ENCODE measurements around the gene SLC4A9.
"Not testable (repeated sequence)": the region's sequence is repeated elsewhere in the genome, so short reads cannot be mapped to it uniquely, and the experiment has no call there.

Gene SLC4A9

DNA sequence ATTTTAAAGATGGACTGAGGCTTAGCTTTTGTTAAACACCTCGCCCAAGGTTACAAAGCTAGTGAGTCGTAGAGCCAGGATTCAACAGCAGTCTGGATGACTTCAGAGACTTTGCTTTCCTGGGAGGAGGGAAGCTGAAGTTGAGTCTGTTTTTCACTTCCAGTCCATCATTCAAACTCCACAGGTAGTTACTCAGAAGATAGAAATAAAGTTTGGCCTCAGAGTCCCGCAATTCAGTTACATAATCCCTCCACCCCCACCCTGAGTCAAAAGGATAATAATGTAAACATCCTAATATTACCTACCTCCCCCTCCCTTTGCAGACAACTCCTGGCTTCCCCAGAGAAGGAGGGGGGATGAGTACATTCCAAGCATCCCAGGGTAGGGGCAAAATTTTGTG is 21.7 kb upstream of the SLC4A9 start:
- ATAC-seq (no peak), DNase-seq (no peak)

DNA sequence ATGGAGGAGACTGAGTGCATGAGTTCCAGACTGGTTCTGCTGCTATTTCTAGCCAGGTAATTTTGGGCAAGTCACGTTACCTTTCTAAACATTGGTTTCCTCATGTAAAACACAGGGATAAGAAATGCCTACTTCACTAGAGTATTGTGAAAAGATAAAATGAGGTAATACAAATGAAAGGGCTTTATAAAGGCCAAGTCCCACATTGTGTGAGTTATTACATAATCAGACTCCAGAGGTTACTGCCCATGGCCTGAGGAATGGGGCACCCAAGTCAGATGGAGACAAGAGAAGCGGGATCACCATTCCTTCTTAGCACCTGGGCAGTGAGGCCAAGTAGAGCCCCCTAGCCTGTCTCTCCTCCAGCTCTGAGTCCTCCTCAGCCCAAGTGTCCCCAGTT is 21.1 kb upstream of the SLC4A9 start:
- DNase-seq (no peak), ATAC-seq (no peak)

DNA sequence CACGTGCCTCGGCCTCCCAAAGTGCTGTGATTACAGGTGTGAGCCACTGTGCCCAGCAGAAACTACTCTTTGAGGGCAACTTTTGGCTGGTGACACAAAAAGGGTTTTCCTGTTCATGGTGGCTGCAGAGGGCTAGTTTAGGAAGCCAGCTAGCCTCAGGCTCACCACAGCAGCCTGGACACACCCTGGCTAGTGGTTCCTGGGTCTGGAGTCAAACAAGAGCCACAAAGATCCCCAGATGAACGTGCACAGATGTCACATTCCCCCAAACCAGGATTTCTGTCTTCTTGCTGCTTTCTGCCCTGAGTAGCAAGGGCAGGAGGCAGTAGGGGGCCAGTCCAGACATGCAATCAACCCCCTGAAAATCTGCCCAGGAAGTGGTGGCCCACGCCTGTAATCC is 20.4 kb upstream of the SLC4A9 start:
- no peak for ATAC-seq
- DNase-seq: no peak

DNA sequence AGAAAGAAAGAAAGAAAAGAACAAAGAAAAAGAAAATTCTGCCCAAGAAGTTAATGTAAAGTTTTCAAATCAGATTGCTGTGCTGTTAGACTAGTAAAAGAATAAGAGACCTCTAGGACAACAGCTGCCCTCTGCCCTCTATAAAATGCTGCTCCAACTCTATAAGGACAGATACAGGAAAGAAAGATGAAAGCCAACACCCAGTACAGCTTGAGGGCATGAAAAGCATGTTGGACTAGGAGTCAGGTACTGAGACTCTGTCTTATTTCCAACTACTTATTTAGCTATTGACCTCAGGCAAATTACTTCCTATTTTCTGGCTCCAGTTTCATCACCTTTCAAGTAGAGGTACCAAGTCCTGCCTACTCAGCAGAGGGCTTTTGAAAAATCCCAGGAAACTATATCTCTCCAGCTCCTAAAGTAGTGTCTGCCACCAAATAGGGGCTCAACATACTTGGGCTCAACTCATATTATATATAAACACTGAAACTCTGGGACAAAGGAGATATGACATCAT is 19.3 kb upstream of the SLC4A9 start:
- ATAC-seq (no peak), DNase-seq (no peak)

DNA sequence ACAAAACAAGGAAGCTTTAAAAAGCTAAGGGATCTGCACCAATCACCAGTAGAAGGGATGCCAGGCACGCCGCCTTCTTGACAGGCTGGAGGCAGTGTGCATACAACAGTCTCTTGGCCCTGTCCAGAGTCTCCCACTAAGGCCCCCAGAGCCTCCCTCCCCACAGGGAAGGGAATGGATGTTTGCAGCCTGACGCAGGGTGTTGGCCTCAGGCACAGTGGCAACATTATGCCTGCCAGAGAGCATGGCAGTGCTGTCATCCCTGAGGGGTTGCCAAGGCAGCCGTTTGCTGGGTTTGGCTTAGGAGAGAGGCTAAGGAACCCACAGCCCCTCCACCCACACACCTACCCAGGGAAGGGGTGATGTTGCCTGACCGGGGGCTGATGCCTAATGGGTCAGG is 18.4 kb upstream of the SLC4A9 start:
- no peak for DNase-seq
- ATAC-seq: no peak

DNA sequence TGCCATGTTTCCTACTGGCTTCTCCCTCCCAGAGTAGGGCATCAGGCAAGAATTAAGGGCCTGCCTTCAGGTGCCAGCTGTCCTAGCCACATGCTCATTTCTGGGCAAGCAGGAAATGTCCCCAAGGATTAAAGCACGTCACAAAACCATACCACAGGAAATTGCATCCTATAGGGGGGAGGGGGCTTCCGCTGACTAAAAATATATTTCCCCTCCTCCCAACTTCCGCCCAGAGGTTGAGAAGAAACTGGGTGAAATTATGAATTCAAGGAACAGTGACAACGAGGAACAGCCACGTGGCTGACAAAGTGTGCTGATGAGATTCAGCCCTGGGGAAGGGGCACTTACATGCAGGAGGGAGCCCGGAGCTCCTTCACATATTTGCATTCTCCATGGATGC is 17.7 kb upstream of the SLC4A9 start:
- DNase-seq: peak; percentile 44
- ATAC-seq: peak; percentile 27

DNA sequence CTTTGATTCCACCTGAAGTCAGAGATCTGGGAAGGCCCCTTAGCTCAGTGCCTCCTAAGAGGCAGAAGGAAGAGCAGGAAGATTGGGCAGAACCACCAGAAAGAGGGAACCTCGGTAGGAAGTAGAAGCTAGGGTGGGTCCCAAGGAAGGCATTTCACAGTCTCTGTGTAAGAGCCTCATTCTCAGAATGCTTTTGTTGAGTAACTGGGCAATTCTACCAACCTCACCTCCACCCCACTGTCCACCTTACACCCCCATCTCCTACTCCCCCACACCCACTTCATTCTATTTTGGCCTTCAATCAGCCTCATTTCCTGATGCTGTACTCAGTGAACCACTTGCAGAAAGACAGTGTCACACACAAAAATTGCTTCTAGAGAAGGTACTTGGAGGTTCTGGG is 17.1 kb upstream of the SLC4A9 start:
- ATAC-seq (no peak), DNase-seq (no peak)

DNA sequence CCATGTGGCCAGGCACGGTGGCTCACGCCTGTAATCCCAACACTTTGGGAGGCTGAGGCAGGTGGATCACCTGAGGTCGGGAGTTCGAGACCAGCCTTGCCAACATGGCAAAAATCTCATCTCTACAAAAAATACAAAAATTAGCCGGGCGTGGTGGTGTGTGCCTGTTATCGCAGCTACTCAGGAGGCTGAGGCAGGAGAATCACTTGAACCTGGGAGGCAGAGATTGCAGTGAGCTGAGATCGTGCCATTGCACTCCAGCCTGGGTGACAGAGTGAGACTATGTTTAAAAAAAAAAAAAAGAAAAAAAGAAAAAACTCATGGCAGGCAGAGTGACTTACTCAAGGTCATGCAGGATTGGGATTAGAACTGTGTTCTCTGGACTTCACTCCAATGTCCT is 16.1 kb upstream of the SLC4A9 start:
- not testable (repeated sequence) for DNase-seq, ATAC-seq

DNA sequence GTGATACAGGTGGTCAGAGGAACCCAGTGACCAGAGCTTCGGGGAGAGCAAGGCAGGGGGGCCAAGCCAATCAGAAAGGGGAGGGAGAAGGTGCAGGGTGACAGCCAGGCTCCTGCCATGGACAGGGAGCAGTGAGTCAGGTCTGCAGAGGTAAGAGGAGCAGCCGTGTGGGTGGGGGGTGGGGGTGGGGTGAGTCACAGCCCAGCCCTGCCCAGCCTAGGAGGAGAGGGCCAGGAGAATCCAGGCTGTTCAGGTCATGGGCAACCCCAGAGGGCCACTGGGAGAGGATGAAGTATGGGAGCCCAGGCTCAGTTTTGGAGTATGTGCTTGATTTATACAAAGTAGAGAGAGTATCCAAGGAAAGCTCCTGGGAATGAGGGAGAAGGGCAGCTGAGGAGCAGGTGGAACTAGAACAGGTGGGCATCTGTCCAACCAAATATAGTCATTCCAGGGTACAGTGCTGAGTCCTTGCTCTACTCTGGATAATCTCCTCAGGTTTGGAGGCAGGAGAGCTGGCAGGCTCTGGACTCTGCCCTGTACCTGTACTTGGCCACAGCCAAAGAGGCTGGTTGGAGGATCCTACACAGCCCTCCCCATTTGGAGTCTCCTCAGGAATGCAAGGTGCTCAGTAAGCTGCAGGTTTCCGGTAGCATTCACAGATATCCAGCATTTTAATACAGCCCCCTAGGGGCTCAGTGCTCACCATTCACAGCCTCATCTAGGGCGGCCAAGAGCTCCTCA is 15.1 kb upstream of the SLC4A9 start:
- ATAC-seq: peak; percentile 47
- peak; percentile 33 for DNase-seq

DNA sequence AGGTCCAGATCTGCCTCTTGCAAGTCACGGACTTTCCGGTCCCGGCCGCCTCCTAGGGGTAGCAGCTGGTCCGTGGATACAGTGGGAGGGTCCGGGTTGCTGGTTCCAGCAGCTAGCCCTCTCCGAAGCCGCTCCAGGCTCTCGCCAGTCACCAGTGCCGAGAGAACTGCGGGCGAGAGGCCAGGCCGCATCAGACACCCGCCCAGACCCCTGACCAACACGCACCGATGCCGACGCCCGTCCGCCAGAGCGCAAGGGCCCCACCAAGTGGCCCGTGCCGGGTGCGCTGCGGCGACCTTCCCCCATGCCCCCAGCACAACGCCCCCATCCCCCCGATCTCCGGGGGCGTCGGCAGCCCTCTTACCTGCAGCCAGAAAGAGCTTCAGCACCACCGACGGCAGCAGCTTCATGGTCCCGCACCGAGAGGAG is 14.1 kb upstream of the SLC4A9 start:
- DNase-seq: peak; percentile 48
- no peak for ATAC-seq

DNA sequence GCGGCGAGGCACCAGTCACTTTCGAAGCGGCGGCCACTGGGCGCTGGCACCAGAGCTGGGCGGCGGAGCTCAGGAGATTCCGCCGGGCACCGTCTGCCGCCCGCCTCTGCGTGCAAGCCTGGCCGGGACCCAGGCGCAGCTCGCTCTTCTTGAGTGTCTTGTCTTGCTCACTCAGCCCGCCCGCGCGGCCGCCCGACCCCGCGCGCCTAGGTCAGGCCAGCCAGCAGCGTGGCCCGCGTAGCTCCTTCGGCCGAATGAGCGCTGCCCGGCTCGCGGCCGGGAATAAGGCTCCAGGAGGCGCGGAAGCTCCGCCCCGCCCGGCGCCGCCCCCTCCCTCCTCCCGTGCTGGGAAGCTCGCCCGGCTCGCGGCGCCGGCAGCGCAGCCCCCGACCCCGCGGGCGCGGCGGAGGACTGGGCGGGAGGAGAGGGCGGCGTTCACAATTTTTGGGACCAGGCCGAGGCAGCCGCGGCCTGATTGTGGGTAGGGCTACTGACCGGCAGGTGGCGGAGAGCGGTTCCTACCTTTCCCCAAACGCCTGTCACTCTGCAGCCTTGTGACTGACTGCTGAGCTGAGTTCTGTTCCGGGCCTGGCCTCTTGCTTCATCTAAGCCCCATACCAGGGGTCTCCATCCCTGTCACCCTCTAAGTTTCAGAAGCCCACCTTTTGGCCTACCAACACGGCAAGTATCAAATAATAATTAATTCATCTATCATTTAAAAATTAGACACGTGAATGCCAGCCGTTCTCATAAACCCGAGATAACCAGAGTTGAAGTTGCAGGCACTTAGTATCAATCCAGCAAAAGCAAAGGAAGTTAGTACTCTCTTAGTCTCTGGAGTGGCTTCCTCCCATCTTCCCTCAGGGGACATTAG is 13.4 kb upstream of the SLC4A9 start, which contains the start of gene HBEGF:
HBEGF (minus strand) TSS at position 256 of the 874 bp plus-strand sequence. CDS start 275 bp downstream, outside the sequence.
- DNase-seq (peak; percentile 57), ATAC-seq (peak; percentile 41)

DNA sequence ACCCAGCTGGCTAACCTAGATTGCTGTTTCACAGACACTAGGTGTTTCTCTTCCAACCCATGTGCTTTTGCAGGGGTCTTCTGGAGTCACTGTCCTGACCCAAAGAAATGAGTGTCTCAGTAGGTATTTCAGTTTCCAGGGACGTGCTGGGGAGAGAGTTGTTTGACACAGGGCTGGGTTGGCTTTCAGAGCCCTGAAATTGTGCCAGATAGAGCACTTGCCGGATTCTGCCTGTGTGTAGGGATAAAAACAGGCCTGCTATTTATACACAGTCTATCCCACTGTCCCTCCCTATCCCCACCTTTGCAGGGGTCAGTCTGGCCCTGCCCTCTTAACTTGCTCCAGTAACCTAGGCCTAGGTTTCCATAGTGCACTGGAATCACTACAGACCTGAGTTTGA is 12.6 kb upstream of the SLC4A9 start:
- DNase-seq (no peak), ATAC-seq (no peak)

DNA sequence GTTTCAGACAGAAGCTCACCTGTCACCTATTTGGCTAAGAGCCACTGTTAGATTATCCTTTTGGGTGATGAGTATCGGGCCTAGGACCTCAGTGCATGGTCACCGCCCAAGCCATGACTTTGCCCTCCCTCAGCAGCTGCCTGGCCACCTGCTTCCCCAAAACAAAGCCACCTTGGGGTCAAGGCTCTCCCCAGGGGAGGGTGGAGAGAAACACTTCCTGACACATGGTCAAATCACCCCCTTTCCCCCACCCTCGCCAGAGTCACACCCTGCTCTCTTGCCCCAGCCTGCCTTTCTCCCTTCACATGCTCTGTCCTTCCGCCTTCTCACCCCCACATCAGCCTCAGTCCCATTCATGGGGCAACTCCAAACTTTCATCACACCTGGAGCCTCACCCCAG is 11.9 kb upstream of the SLC4A9 start:
- ATAC-seq: no peak
- DNase-seq: no peak

DNA sequence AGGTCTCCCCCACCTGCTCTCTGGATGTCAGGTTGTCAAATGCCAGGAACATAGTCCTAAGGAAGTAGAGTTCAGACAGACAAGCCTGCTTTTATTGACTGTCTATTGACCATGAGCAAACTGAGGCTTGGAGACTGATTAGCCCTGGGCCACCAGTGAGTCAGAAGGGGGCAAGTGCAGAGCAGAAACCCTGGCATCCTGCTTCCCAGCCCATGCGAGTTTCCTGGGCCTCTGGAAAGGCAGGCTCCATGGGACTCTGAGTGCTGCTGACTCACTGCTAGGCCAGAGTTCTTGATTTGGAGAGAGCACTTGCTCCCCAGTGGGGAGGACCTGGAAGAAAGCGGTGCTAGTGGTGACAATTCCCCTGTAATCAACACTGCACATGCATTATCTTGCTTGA is 10.8 kb upstream of the SLC4A9 start:
- ATAC-seq (no peak), DNase-seq (no peak)

DNA sequence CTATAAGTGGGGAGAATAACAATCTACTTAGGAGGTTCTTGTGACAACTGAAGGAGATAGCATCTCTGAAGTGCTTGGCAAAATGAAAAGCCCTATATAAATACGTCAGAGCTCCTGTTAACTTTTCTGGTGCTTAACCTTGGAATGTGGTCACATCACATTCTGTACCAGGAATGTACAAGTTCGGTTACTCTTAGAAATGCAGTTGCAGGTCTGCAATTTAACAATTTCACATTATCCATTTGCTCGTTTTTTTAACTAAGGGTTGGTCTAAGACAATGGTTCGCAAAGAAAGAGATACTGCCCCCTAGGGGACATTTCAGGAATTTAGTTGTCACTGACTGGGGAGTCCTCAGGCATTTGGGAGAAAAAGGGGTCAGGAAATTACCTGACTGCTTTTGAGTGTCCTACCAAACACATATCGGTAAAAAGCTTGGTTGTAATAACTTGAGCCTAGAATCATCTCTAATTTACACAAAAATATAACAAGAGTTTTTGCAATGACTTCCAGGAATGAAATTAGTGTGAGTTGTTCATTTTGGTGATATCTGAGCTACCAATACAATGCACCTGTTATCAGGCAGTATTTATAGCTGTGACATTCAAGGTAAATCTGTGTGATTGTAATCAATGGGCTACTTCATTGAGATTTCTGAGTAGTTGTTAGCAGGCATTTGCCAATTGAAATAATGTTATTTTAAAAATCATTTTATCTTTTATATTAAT is 8.2 kb upstream of the SLC4A9 start:
- DNase-seq: peak; percentile 66
- peak; percentile 71 for ATAC-seq

DNA sequence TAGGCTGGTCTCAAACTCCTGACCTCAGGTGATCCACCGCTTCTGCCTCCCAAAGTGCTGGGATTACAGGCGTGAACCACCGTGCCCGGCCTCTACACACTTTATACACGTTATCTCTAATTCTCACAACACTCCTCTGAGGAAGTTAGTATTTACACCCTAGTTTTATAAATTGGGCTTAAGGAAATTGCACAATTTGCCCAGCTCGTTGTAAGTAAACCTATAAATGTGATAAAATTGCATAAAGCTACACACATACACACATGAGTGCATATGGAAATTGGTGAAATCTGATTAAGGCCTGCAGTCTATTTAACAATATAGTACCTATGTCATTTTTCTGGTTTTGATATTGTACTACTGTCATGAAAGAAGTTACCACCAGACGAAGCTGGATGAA is 4.4 kb upstream of the SLC4A9 start:
- no peak for ATAC-seq
- no peak for DNase-seq

DNA sequence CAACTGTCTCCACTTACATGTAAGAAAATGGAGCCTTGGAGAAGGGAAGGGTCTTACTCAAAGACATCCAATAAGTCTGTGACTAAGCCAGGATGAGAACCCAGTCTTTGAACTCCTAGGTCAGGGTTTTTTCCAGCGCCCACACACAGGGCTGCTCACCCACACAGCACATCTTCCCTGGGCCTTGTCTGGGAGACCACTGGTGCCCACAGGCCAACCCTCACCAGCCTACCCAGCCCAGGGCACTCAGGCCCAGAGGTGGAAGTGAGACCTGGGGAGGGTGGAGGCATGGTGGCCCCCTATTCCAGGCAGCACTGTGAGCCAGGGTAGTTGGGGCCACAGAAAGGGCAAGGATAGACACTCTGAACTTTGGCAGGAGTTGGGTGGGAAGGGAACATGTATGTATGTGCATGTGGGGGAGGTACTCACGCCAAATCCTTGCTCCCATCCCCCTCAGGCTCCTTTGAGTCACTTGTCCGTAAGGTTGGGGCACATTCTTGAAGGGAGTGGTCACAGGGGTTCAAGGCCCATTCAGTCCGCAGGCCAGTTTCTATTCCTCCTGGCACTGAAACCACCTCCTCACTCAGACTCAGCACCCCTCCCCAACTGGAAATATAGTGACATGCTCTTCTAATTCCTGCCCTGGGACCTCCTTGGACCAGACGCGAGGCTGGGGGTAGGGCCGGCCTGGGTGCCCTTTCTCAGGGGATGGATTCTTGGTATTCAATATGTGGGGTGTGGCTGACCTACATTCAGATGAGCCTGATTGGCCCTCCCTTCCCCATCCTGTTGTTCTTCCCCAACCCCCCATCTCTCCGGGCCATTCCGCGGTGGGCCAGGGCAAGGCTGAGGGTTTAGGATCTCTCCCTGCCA is 2.9 kb upstream of the SLC4A9 start:
- DNase-seq (no peak), ATAC-seq (peak; percentile 7)

DNA sequence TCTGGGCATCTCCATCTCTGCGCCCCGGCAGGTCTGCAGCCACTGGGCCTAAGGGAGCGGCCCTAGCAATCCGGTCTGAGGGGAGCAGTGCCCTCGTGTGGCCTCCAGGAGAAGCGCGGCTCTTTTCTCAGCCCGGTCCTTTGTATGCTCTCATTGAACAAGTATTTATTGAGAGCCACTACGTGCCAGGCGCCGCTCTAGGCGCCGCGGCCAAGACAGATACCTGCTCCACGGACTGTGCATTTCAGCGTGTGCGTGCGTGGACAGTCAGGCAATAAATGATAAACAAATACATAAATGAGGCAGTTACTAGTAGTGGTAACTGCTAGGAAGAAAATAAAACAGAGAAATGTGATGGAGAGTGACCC is 2.3 kb upstream of the SLC4A9 start:
- DNase-seq: peak; percentile 80
- ATAC-seq: peak; percentile 94

DNA sequence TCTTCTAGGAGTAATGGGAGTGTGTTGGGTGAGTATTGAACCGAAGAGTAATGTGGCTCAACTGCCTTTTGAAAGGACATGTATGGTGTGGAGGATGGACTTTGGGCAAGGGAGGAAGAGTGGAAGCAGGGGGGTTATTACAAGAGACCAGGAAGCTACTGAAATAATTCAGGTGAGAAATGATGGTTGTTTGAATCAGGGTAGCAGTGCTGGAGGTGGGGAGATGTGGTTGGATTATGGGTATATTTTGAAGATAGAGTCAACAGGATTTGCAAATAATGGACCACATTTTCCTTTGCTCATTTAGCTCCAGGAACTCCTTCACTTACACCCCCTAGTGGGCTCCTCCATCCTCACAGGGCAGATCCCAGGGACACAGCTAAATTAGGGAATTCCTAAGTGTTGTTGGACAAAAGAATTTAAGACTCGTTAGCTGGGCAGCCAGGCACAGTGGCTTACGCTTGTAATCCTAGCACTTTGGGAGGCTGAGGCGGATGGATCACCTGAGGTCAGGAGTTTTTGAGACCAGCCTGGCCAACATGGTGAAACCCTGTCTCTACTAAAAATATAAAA is 1.2 kb upstream of the SLC4A9 start:
- no peak for DNase-seq
- no peak for ATAC-seq

DNA sequence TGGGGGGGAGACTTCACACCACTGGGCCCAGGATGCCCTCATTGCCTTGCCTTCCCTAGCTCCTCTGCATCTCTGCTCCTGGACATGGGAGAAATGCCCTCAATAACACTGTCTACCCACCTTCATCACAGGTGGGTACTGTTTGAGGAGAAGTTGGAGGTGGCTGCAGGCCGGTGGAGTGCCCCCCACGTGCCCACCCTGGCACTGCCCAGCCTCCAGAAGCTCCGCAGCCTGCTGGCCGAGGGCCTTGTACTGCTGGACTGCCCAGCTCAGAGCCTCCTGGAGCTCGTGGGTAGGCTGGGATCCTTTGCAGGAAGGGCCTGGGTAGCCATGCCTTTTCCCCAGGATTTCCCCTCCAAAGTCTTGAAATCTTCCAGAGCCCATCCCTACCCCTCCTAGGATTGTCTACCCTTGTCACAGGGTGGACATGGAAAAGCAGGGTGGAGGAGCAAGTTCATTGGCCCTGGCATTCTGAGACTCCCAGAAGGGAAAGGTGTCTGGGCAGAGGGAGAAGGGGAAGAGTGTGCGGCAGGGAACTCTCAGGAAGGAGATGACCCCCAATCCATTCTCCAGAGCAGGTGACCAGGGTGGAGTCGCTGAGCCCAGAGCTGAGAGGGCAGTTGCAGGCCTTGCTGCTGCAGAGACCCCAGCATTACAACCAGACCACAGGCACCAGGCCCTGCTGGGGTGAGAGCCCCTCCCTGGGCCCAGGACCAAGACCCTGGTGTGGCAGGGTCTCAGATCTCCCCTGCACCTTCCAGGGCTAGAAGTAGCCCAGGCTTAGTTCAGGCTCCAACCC is 886 bp downstream of the SLC4A9 start:
- ATAC-seq (no peak), DNase-seq (no peak)

Data from stimulated activated naive CD8-positive, alpha-beta T cell treated with anti-CD3 and anti-CD28 coated beads, Interleukin-15, Interleukin-2, amounts not matched to agents 100 U/mL and 50 U/mL, for 24 hours (primary cell).